ENCODE results near the gene REN. TPM values are rescaled to one million over a fixed set of nuclear protein-coding genes. Genes with fewer than 3 reads are reported as not detected.

The REN gene
- total RNA-seq, 1 experiment from 2014 or later = not detected

GRCh38 chr1:204127597-204128242 is 38.4 kb downstream of the REN start:
- H3K9me3 ChIP-seq (ENCODE audit: low read length) = no peaks in the 10 kb centered on the region
- no peaks in the 10 kb centered on the region for H3K79me2 ChIP-seq (ENCODE audit: low read length)
- no peak overlapping the region; the same call in 1 of the 2 replicates for H2AFZ ChIP-seq (ENCODE audit: low read length)
- H3K27ac ChIP-seq (ENCODE audit: low read length) = no peak overlapping the region
- H3K4me2 ChIP-seq (ENCODE audit: low read depth, low read length, poor library complexity, severe bottlenecking) = no peak overlapping the region
- H3K36me3 ChIP-seq (ENCODE audit: insufficient read depth, low read length) = no peaks in the 10 kb centered on the region
- no peaks in the 10 kb centered on the region for H3K27me3 ChIP-seq (ENCODE audit: low read length)
- no peak overlapping the region for H3K9ac ChIP-seq (ENCODE audit: low read length)
- H4K20me1 ChIP-seq (ENCODE audit: insufficient read depth, low read depth, low read length) = no peaks in the 10 kb centered on the region
- H3K9me2 ChIP-seq (replicated peaks; ENCODE audit: insufficient read depth, low read length) = no peaks in the 10 kb centered on the region
- DNase-seq = no peak
- peaks cover 2% of the 10 kb centered on the region; the same call in 1 of the 2 replicates for H3K4me1 ChIP-seq (ENCODE audit: low read length)
- no peak overlapping the region for H3K4me3 ChIP-seq (ENCODE audit: low read length)

GRCh38 chr1:204126956-204127355 is 39.2 kb downstream of the REN start:
- no peaks in the 10 kb centered on the region for H3K79me2 ChIP-seq (ENCODE audit: low read length)
- no peak overlapping the region for H3K4me2 ChIP-seq (ENCODE audit: low read depth, low read length, poor library complexity, severe bottlenecking)
- no peak overlapping the region for H3K4me3 ChIP-seq (ENCODE audit: low read length)
- no peak for DNase-seq
- no peak overlapping the region for H3K27ac ChIP-seq (ENCODE audit: low read length)
- H3K36me3 ChIP-seq (ENCODE audit: insufficient read depth, low read length) = no peaks in the 10 kb centered on the region
- no peaks in the 10 kb centered on the region for H3K27me3 ChIP-seq (ENCODE audit: low read length)
- no peak overlapping the region for H3K9ac ChIP-seq (ENCODE audit: low read length)
- H3K4me1 ChIP-seq (ENCODE audit: low read length) = peaks cover 2% of the 10 kb centered on the region; the same call in 1 of the 2 replicates
- H3K9me3 ChIP-seq (ENCODE audit: low read length) = no peaks in the 10 kb centered on the region
- no peaks in the 10 kb centered on the region for H4K20me1 ChIP-seq (ENCODE audit: insufficient read depth, low read depth, low read length)
- no peak overlapping the region for H2AFZ ChIP-seq (ENCODE audit: low read length)
- no peaks in the 10 kb centered on the region for H3K9me2 ChIP-seq (replicated peaks; ENCODE audit: insufficient read depth, low read length)

- Histone ChIP-seq H3K79me2 (ENCODE audit: low read length) (no peaks in the 10 kb centered on the region), H3K36me3 (ENCODE audit: insufficient read depth, low read length) (no peaks in the 10 kb centered on the region), H3K9me3 (ENCODE audit: low read length) (no peaks in the 10 kb centered on the region), H4K20me1 (ENCODE audit: insufficient read depth, low read depth, low read length) (no peaks in the 10 kb centered on the region), H2AFZ (ENCODE audit: low read length) (no peak overlapping the region), H3K27ac (ENCODE audit: low read length) (no peak overlapping the region), H3K4me3 (ENCODE audit: low read length) (no peak overlapping the region), H3K9me2 (replicated peaks; ENCODE audit: insufficient read depth, low read length) (no peaks in the 10 kb centered on the region), H3K27me3 (ENCODE audit: low read length) (no peaks in the 10 kb centered on the region), H3K4me1 (ENCODE audit: low read length) (peaks cover 2% of the 10 kb centered on the region; the same call in 1 of the 2 replicates), H3K9ac (ENCODE audit: low read length) (no peak overlapping the region), H3K4me2 (ENCODE audit: low read depth, low read length, poor library complexity, severe bottlenecking) (no peak overlapping the region)
- no peak for DNase-seq
Measured at GRCh38 chr1:204126386-204126785, 39.8 kb downstream of the REN start.

- Histone ChIP-seq H3K27me3 (ENCODE audit: low read length) (no peaks in the 10 kb centered on the region), H3K4me2 (ENCODE audit: low read depth, low read length, poor library complexity, severe bottlenecking) (no peak overlapping the region), H3K27ac (ENCODE audit: low read length) (no peak overlapping the region), H3K9me3 (ENCODE audit: low read length) (no peaks in the 10 kb centered on the region), H3K79me2 (ENCODE audit: low read length) (no peaks in the 10 kb centered on the region), H3K36me3 (ENCODE audit: insufficient read depth, low read length) (no peaks in the 10 kb centered on the region), H3K4me1 (ENCODE audit: low read length) (peaks cover 2% of the 10 kb centered on the region; the same call in 1 of the 2 replicates), H3K4me3 (ENCODE audit: low read length) (no peak overlapping the region), H2AFZ (ENCODE audit: low read length) (no peak overlapping the region), H4K20me1 (ENCODE audit: insufficient read depth, low read depth, low read length) (no peaks in the 10 kb centered on the region), H3K9ac (ENCODE audit: low read length) (no peak overlapping the region), H3K9me2 (replicated peaks; ENCODE audit: insufficient read depth, low read length) (no peaks in the 10 kb centered on the region)
- DNase-seq = no peak
Measured at GRCh38 chr1:204125759-204126351, 40.3 kb downstream of the REN start.

- Histone ChIP-seq H3K36me3 (ENCODE audit: insufficient read depth, low read length) (no peaks in the 10 kb centered on the region), H3K9me3 (ENCODE audit: low read length) (no peaks in the 10 kb centered on the region), H3K9ac (ENCODE audit: low read length) (no peak overlapping the region), H3K4me3 (ENCODE audit: low read length) (no peak overlapping the region), H3K27ac (ENCODE audit: low read length) (no peak overlapping the region), H3K9me2 (replicated peaks; ENCODE audit: insufficient read depth, low read length) (no peaks in the 10 kb centered on the region), H2AFZ (ENCODE audit: low read length) (no peak overlapping the region), H3K4me2 (ENCODE audit: low read depth, low read length, poor library complexity, severe bottlenecking) (no peak overlapping the region), H4K20me1 (ENCODE audit: insufficient read depth, low read depth, low read length) (no peaks in the 10 kb centered on the region), H3K4me1 (ENCODE audit: low read length) (peaks cover 2% of the 10 kb centered on the region; the same call in 1 of the 2 replicates), H3K79me2 (ENCODE audit: low read length) (no peaks in the 10 kb centered on the region), H3K27me3 (ENCODE audit: low read length) (no peaks in the 10 kb centered on the region)
- DNase-seq = no peak
Measured at GRCh38 chr1:204124639-204125038, 41.5 kb downstream of the REN start.

- Histone ChIP-seq H3K36me3 (ENCODE audit: insufficient read depth, low read length) (no peaks in the 10 kb centered on the region), H3K4me1 (ENCODE audit: low read length) (peaks cover 2% of the 10 kb centered on the region; the same call in 1 of the 2 replicates), H3K4me2 (ENCODE audit: low read depth, low read length, poor library complexity, severe bottlenecking) (no peak overlapping the region), H3K27ac (ENCODE audit: low read length) (no peak overlapping the region), H3K4me3 (ENCODE audit: low read length) (no peak overlapping the region), H2AFZ (ENCODE audit: low read length) (no peak overlapping the region), H3K79me2 (ENCODE audit: low read length) (no peaks in the 10 kb centered on the region), H3K27me3 (ENCODE audit: low read length) (no peaks in the 10 kb centered on the region), H4K20me1 (ENCODE audit: insufficient read depth, low read depth, low read length) (no peaks in the 10 kb centered on the region), H3K9me3 (ENCODE audit: low read length) (no peaks in the 10 kb centered on the region), H3K9ac (ENCODE audit: low read length) (no peak overlapping the region), H3K9me2 (replicated peaks; ENCODE audit: insufficient read depth, low read length) (no peaks in the 10 kb centered on the region)
- DNase-seq = peak; percentile 66
Measured at GRCh38 chr1:204123376-204123775, 42.8 kb downstream of the REN start.

GRCh38 chr1:204121840-204122555 is 44.1 kb downstream of the REN start:
- no peaks in the 10 kb centered on the region for H3K36me3 ChIP-seq (ENCODE audit: insufficient read depth, low read length)

GRCh38 chr1:204116539-204116938 is 49.6 kb downstream of the REN start:
- Histone ChIP-seq H2AFZ (ENCODE audit: low read length) (no peak overlapping the region), H3K9me3 (ENCODE audit: low read length) (no peaks in the 10 kb centered on the region), H3K9ac (ENCODE audit: low read length) (no peak overlapping the region), H3K4me2 (ENCODE audit: low read depth, low read length, poor library complexity, severe bottlenecking) (no peak overlapping the region), H3K4me1 (ENCODE audit: low read length) (no peaks in the 10 kb centered on the region), H4K20me1 (ENCODE audit: insufficient read depth, low read depth, low read length) (no peaks in the 10 kb centered on the region), H3K27me3 (ENCODE audit: low read length) (no peaks in the 10 kb centered on the region), H3K79me2 (ENCODE audit: low read length) (no peaks in the 10 kb centered on the region), H3K4me3 (ENCODE audit: low read length) (no peak overlapping the region), H3K27ac (ENCODE audit: low read length) (no peak overlapping the region), H3K36me3 (ENCODE audit: insufficient read depth, low read length) (no peaks in the 10 kb centered on the region), H3K9me2 (replicated peaks; ENCODE audit: insufficient read depth, low read length) (no peaks in the 10 kb centered on the region)
- DNase-seq = no peak

More at GRCh38 chr1:204121840-204122555, 44.1 kb downstream of the REN start:
- no peak for DNase-seq
- Histone ChIP-seq H3K4me3 (ENCODE audit: low read length) (no peak overlapping the region), H2AFZ (ENCODE audit: low read length) (no peak overlapping the region), H3K9ac (ENCODE audit: low read length) (no peak overlapping the region), H3K9me3 (ENCODE audit: low read length) (no peaks in the 10 kb centered on the region), H4K20me1 (ENCODE audit: insufficient read depth, low read depth, low read length) (no peaks in the 10 kb centered on the region), H3K4me1 (ENCODE audit: low read length) (peaks cover 2% of the 10 kb centered on the region; the same call in 1 of the 2 replicates), H3K4me2 (ENCODE audit: low read depth, low read length, poor library complexity, severe bottlenecking) (no peak overlapping the region), H3K27me3 (ENCODE audit: low read length) (no peaks in the 10 kb centered on the region), H3K79me2 (ENCODE audit: low read length) (no peaks in the 10 kb centered on the region), H3K9me2 (replicated peaks; ENCODE audit: insufficient read depth, low read length) (no peaks in the 10 kb centered on the region), H3K27ac (ENCODE audit: low read length) (no peak overlapping the region)
